WTC11 (cell line): Measurements from ENCODE around the gene SPSB4. TPM values are rescaled to one million over a fixed set of nuclear protein-coding genes. Genes with fewer than 3 reads are reported as not detected.
A peak's percentile ranks its signal among the peaks of the same experiment; 100 is the strongest.

Source experiments
- ATAC-seq: fragments of 200-7000 bp; cut with Tn5 transposase; 2 replicates; pipeline ENCODE4 v1.10.0; 2021; ENCODE audit warnings: mild to moderate bottlenecking, moderate library complexity
- CTCF ChIA-PET: fragments of 300-600 bp; sonication (Branson Sonifier 250); formaldehyde crosslinking; loops from one replicate; lab custom pipeline; 2021; ENCODE audit warnings: antibody characterized with exemption; lab: Charles Lee
- POLR2A ChIA-PET: fragments of 350-600 bp; sonication (Branson Sonifier 250); formaldehyde crosslinking; loops from one replicate; lab custom pipeline; 2021; ENCODE audit warnings: antibody characterized with exemption; lab: Charles Lee
- DNase-seq: peaks from one replicate; pipeline ENCODE4 v3.0.0; 2021; ENCODE audit warnings: low spot score
- H3K27ac Mint-ChIP-seq: 2 replicates; pipeline ENCODE4 v1.8.0; 2021; ENCODE audit warnings: mixed read lengths
- H3K27me3 Mint-ChIP-seq: 2 replicates; pipeline ENCODE4 v1.8.0; 2021; ENCODE audit warnings: low read depth, mild to moderate bottlenecking, moderate library complexity, mixed read lengths
- H3K36me3 Mint-ChIP-seq: 2 replicates; pipeline ENCODE4 v1.8.0; 2021; ENCODE audit warnings: mixed read lengths
- H3K4me1 Mint-ChIP-seq: 2 replicates; pipeline ENCODE4 v1.8.0; 2022; ENCODE audit warnings: mixed read lengths
- H3K4me3 Mint-ChIP-seq: 2 replicates; pipeline ENCODE4 v1.8.0; 2021; ENCODE audit warnings: mild to moderate bottlenecking, moderate library complexity, mixed read lengths
- H3K9me3 Mint-ChIP-seq: 2 replicates; pipeline ENCODE4 v1.8.0; 2021; ENCODE audit warnings: mixed read lengths
- CDX4 ChIP-seq: fragments of 250-450 bp; sonication (Bioruptor Pico); IDR thresholded peaks from 2 replicates; pipeline ENCODE4 v1.9.0; 2021; ENCODE audit warnings: moderate library complexity, mild to moderate bottlenecking, inconsistent platforms, borderline replicate concordance
- ERG ChIP-seq: fragments of 250-450 bp; sonication (Bioruptor Pico); IDR thresholded peaks from 2 replicates; pipeline ENCODE4 v1.8.0; 2021; ENCODE audit warnings: mild to moderate bottlenecking
- GABPB1 ChIP-seq: sonication (generic); formaldehyde crosslinking; IDR thresholded peaks from 2 replicates; pipeline ENCODE4 v1.8.1; 2023; ENCODE audit warnings: mild to moderate bottlenecking, missing genetic modification reagents
- KAT7 ChIP-seq: sonication (generic); formaldehyde crosslinking; IDR thresholded peaks from 2 replicates; pipeline ENCODE4 v1.8.1; 2023; ENCODE audit warnings: missing genetic modification reagents, mild to moderate bottlenecking, borderline replicate concordance
- MAX ChIP-seq: sonication (generic); formaldehyde crosslinking; IDR thresholded peaks from 2 replicates; pipeline ENCODE4 v1.8.0; 2022; ENCODE audit warnings: mild to moderate bottlenecking, missing genetic modification reagents
- RORB ChIP-seq: fragments of 250-450 bp; sonication (Bioruptor Pico); IDR thresholded peaks from 2 replicates; pipeline ENCODE4 v1.9.0; 2021; ENCODE audit warnings: mild to moderate bottlenecking
- SOX15 ChIP-seq: fragments of 250-450 bp; sonication (Bioruptor Pico); IDR thresholded peaks from 2 replicates; pipeline ENCODE4 v1.9.0; 2021; ENCODE audit warnings: mild to moderate bottlenecking
- SP1 ChIP-seq: sonication (generic); formaldehyde crosslinking; conservative IDR thresholded peaks from 2 replicates; pipeline ENCODE4 v1.8.1; 2022; ENCODE audit warnings: missing genetic modification reagents
- TCF7 ChIP-seq: sonication (generic); formaldehyde crosslinking; IDR thresholded peaks from 2 replicates; pipeline ENCODE4 v1.8.0; 2022; ENCODE audit warnings: mild to moderate bottlenecking, low read depth, missing genetic modification reagents, moderate library complexity
- ZBTB21 ChIP-seq: sonication (generic); formaldehyde crosslinking; IDR thresholded peaks from 2 replicates; pipeline ENCODE4 v1.8.1; 2023; ENCODE audit warnings: mild to moderate bottlenecking, missing genetic modification reagents, borderline replicate concordance
- ZNF232 ChIP-seq: sonication (generic); formaldehyde crosslinking; IDR thresholded peaks from 2 replicates; pipeline ENCODE4 v1.8.0; 2022; ENCODE audit warnings: mild to moderate bottlenecking, missing genetic modification reagents
- ZNF263 ChIP-seq: sonication (generic); formaldehyde crosslinking; IDR thresholded peaks from 2 replicates; pipeline ENCODE4 v1.8.1; 2022; ENCODE audit warnings: low read depth, mild to moderate bottlenecking, moderate library complexity, missing genetic modification reagents
- ZNF671 ChIP-seq: fragments of 250-450 bp; sonication (Bioruptor Pico); IDR thresholded peaks from 2 replicates; pipeline ENCODE4 v1.8.0; 2021; ENCODE audit warnings: mild to moderate bottlenecking
- total RNA-seq: library from RNA; stranded (reverse); gene quantifications from 3 replicates; pipeline ENCODE4 v1.2.3, GENCODE V29; 2021
- TF ChIP-seq, protein P1 (sequence below): sonication (generic); formaldehyde crosslinking; IDR thresholded peaks from 2 replicates; pipeline ENCODE4 v1.8.1; 2022; ENCODE audit warnings: missing genetic modification reagents, borderline replicate concordance
- TF ChIP-seq, protein P2 (sequence below): sonication (generic); formaldehyde crosslinking; IDR thresholded peaks from 2 replicates; pipeline ENCODE4 v1.8.0; 2022; ENCODE audit warnings: mild to moderate bottlenecking, missing genetic modification reagents
- TF ChIP-seq, protein P3 (sequence below): sonication (generic); formaldehyde crosslinking; IDR thresholded peaks from 2 replicates; pipeline ENCODE4 v1.8.1; 2022; ENCODE audit warnings: low read depth, mild to moderate bottlenecking, moderate library complexity, missing genetic modification reagents, borderline replicate concordance
- TF ChIP-seq, protein P4 (sequence below): sonication (generic); formaldehyde crosslinking; IDR thresholded peaks from 2 replicates; pipeline ENCODE4 v1.8.0; 2022; ENCODE audit warnings: missing genetic modification reagents
- TF ChIP-seq, protein P5 (sequence below): sonication (generic); formaldehyde crosslinking; IDR thresholded peaks from 2 replicates; pipeline ENCODE4 v1.8.0; 2022; ENCODE audit warnings: mild to moderate bottlenecking, missing genetic modification reagents

Gene SPSB4
- total RNA-seq, 1 experiment from 2014 or later: 19.7 TPM

DNA sequence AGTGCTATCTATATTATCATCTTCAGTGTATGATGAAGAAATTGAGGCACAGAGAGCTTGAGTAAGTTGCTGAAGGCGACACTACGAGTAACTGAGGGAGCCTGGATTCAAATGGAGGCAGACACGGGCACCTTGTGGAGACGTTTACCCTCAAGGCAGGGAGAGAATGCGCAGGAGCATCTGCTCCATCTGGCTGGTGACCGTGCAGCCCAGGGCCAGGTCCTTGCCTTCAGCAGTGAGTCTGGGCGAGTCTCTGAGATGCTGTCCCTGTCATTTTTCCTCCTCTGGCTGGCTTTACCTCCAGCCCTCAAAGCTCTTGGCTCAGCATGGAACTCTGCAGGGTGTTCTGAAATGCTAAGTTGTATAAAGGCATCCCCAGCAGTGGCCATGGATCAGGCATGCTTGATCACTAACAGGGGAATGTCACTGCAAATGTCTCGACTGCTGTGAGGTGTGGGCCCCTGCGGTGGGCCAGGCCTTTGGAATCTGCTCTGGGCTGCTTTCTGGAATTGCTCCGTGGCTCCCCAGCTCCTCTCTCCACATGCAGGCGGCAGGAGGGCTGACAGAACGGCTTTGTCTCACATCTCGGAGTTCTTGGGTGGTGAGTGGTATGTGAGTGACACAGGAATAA, 19.7 kb downstream of the SPSB4 start (continued):
- no peak for TF ChIP-seq MAX
- TF ChIP-seq SOX15 (CRISPR knock-in tag): no peak
- TF ChIP-seq SP1: 0 out of 2 replicates have a peak, but pooled peaks have one; percentile 52
- no peak for TF ChIP-seq ZNF232 (CRISPR knock-in tag)
- TF ChIP-seq, protein P1, sequence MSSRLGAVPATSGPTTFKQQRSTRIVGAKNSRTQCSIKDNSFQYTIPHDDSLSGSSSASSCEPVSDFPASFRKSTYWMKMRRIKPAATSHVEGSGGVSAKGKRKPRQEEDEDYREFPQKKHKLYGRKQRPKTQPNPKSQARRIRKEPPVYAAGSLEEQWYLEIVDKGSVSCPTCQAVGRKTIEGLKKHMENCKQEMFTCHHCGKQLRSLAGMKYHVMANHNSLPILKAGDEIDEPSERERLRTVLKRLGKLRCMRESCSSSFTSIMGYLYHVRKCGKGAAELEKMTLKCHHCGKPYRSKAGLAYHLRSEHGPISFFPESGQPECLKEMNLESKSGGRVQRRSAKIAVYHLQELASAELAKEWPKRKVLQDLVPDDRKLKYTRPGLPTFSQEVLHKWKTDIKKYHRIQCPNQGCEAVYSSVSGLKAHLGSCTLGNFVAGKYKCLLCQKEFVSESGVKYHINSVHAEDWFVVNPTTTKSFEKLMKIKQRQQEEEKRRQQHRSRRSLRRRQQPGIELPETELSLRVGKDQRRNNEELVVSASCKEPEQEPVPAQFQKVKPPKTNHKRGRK (CRISPR knock-in tag): no peak
- 0 out of 2 replicates have a peak, but pooled peaks have one; percentile 57 for TF ChIP-seq ERG (CRISPR knock-in tag)
- TF ChIP-seq TCF7 (CRISPR knock-in tag): no peak
- TF ChIP-seq, protein P2, sequence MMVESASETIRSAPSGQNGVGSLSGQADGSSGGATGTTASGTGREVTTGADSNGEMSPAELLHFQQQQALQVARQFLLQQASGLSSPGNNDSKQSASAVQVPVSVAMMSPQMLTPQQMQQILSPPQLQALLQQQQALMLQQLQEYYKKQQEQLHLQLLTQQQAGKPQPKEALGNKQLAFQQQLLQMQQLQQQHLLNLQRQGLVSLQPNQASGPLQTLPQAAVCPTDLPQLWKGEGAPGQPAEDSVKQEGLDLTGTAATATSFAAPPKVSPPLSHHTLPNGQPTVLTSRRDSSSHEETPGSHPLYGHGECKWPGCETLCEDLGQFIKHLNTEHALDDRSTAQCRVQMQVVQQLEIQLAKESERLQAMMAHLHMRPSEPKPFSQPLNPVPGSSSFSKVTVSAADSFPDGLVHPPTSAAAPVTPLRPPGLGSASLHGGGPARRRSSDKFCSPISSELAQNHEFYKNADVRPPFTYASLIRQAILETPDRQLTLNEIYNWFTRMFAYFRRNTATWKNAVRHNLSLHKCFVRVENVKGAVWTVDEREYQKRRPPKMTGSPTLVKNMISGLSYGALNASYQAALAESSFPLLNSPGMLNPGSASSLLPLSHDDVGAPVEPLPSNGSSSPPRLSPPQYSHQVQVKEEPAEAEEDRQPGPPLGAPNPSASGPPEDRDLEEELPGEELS: peak; percentile 80; the same call in 1 of the 2 replicates
- TF ChIP-seq, protein P3, sequence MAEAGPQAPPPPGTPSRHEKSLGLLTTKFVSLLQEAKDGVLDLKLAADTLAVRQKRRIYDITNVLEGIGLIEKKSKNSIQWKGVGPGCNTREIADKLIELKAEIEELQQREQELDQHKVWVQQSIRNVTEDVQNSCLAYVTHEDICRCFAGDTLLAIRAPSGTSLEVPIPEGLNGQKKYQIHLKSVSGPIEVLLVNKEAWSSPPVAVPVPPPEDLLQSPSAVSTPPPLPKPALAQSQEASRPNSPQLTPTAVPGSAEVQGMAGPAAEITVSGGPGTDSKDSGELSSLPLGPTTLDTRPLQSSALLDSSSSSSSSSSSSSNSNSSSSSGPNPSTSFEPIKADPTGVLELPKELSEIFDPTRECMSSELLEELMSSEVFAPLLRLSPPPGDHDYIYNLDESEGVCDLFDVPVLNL (CRISPR knock-in tag): no peak
- no peak for TF ChIP-seq ZNF263 (CRISPR knock-in tag)

DNA sequence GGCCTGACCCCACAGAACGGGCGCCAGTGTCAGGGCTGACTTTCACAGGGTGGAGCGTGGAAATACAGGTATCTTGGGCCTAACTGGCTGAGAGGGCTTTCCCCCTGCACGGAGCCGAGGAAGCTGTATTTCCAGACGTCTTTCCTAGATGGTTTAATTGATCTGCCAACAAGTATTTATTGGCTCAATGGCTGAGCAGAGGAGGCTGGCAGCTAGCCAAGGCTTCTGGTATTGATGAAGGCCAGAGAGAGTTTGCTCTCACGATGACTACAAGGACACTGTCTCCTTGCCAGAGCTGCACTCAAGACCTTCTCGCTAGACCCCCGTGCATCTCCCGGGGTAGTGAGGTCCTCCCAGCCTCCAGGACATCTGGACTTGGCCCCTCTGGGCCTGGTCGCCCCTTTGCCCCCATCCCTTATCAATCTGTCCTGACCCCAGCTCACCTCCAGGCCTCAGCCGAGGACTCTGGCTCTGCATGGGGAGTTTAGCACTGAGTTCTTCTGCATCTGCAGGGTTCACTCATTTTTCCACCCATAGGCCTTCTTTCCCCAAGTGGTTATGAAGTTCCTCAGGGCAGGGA, 20.6 kb downstream of the SPSB4 start:
- DNase-seq (no peak), ATAC-seq (no peak)
- no peak for TF ChIP-seq GABPB1 (CRISPR knock-in tag)
- TF ChIP-seq SOX15 (CRISPR knock-in tag): no peak
- TF ChIP-seq ZBTB21 (CRISPR knock-in tag): no peak
- TF ChIP-seq KAT7 (CRISPR knock-in tag): no peak
- no peak for TF ChIP-seq ZNF671 (CRISPR knock-in tag)
- TF ChIP-seq, protein P4, sequence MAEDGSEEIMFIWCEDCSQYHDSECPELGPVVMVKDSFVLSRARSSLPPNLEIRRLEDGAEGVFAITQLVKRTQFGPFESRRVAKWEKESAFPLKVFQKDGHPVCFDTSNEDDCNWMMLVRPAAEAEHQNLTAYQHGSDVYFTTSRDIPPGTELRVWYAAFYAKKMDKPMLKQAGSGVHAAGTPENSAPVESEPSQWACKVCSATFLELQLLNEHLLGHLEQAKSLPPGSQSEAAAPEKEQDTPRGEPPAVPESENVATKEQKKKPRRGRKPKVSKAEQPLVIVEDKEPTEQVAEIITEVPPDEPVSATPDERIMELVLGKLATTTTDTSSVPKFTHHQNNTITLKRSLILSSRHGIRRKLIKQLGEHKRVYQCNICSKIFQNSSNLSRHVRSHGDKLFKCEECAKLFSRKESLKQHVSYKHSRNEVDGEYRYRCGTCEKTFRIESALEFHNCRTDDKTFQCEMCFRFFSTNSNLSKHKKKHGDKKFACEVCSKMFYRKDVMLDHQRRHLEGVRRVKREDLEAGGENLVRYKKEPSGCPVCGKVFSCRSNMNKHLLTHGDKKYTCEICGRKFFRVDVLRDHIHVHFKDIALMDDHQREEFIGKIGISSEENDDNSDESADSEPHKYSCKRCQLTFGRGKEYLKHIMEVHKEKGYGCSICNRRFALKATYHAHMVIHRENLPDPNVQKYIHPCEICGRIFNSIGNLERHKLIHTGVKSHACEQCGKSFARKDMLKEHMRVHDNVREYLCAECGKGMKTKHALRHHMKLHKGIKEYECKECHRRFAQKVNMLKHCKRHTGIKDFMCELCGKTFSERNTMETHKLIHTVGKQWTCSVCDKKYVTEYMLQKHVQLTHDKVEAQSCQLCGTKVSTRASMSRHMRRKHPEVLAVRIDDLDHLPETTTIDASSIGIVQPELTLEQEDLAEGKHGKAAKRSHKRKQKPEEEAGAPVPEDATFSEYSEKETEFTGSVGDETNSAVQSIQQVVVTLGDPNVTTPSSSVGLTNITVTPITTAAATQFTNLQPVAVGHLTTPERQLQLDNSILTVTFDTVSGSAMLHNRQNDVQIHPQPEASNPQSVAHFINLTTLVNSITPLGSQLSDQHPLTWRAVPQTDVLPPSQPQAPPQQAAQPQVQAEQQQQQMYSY (CRISPR knock-in tag): no peak
- TF ChIP-seq RORB: no peak
- TF ChIP-seq, protein P5, sequence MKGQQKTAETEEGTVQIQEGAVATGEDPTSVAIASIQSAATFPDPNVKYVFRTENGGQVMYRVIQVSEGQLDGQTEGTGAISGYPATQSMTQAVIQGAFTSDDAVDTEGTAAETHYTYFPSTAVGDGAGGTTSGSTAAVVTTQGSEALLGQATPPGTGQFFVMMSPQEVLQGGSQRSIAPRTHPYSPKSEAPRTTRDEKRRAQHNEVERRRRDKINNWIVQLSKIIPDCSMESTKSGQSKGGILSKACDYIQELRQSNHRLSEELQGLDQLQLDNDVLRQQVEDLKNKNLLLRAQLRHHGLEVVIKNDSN (CRISPR knock-in tag): no peak
- no peak for TF ChIP-seq CDX4 (CRISPR knock-in tag)
- peaks cover 92% of the 10 kb centered on the region for H3K4me1 Mint-ChIP-seq
- peaks cover 10% of the 10 kb centered on the region for H3K27me3 Mint-ChIP-seq
- no peak overlapping the region for H3K4me3 Mint-ChIP-seq
- no peaks in the 10 kb centered on the region for H3K9me3 Mint-ChIP-seq
- CTCF ChIA-PET: interaction anchor here (2.9 to 8.4 kb wide), 2 partner anchors 21 to 43 kb away, joined by 11 to 114 read pairs; partner anchors contain the start of gene SPSB4
- POLR2A ChIA-PET: interaction anchor here (1.0 to 1.3 kb wide), 2 partner anchors 9 to 19 kb away, joined by 3 to 4 read pairs; no protein-coding TSS in a partner anchor
- peaks cover 2% of the 10 kb centered on the region; the same call in 1 of the 2 replicates for H3K36me3 Mint-ChIP-seq
- peak overlapping the region; percentile 90; the same call in 1 of the 2 replicates for H3K27ac Mint-ChIP-seq
